ENCODE data around the gene NUDT16L1. TPM values are rescaled to one million over a fixed set of nuclear protein-coding genes. Genes with fewer than 3 reads are reported as not detected.

NUDT16L1 gene
- total and polyA plus RNA-seq, 2 of the 8 experiments (the other 6 are each of a cell fraction or from before 2014, with no cell fraction given), result 34.8 to 77.3 TPM

DNA sequence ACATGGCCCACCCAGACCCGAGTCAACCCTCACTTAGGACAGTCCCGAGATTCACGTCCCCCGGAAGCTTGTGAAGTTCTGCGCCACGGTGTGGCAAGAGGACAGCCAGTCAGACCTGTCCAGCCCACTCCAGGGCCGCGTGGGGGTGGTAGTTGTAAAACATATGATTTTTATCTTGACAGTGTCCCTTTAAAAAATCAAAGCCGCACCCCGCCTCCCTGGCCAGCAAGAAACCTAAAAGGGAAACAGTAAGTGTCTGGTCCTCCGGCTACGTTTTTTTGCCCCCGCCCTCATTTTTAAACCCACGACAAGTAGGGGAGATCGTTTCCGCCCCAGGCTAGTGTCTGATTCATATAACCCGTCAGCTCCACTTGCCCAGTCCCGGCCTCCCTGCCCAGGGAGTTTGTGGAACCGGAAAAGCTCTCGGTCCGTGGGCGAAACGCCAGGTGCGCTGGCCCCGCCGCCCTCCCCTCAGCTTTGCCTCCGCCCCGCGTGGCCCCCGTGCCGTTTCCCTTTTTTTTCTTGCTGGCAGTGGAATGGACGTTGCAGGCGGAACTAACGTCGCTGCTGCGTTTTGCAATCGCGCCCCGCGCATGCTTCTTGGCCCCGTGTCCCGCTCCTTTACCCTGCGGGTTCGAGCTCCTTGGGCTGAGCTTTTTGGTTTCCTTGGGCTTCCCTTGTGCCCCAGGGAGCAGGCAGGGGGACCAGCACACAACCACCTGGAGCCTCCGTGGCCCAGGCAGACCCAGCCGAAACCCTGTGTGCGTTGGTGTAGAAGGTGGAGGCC is 13.3 kb upstream of the NUDT16L1 start (continued):
- TF ChIP-seq CTCF (IDR thresholded peaks at IDR 0.05; ENCODE audit: control extremely low read depth in 1 of 3, insufficient read depth in 1 of 3, low read depth in 1 of 3, low read length in 3 of 3), result no peak

Measured in H1 (cell line).